DMS53 (cell line): ENCODE results near the gene PHF23.
"Not testable (repeated sequence)": the region's sequence is repeated elsewhere in the genome, so short reads cannot be mapped to it uniquely, and the experiment has no call there.

Source experiments
- DNase-seq: peaks from one replicate; lab custom pipeline; 2025; lab: John Stamatoyannopoulos, UW

Gene PHF23

DNA sequence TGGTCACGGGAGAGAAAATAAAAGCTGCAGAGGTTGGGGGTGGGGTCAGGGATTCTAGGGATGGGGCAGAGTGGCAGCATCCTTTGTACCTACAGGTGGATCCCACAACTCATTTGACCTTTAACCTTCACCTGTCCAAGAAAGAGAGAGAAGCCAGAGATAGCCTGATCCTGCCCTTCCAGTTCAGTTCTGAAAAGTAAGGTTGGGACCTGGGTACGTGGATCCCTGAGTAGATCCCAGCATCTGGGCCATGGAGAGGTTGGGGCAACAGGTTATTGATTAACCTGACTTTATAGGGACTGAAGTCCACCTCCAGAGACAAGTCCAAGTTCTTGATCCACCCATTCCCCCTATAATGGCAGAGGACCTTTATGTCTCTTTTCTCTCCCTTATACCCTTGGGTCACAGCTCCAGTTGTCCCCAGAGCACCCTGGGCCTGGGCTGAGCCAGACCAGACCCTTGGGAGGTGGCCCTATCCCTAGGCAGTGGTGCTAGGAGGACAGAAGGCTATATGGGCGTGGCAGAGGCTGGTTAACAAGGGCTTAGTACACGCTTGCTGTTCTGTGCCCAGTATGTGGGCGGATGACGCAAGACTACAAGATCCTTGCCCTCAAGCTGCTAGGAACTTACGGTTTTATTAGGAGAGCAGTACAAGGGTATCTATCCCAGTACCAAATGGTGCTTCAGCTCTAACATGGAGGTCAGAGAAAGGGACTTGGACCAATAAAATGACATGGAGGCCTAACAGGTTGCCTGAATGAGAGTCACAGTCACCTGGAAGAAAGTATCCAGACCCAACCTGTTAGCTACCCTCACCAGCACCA is 19.7 kb upstream of the PHF23 start:
- peak; percentile 64 for DNase-seq

DNA sequence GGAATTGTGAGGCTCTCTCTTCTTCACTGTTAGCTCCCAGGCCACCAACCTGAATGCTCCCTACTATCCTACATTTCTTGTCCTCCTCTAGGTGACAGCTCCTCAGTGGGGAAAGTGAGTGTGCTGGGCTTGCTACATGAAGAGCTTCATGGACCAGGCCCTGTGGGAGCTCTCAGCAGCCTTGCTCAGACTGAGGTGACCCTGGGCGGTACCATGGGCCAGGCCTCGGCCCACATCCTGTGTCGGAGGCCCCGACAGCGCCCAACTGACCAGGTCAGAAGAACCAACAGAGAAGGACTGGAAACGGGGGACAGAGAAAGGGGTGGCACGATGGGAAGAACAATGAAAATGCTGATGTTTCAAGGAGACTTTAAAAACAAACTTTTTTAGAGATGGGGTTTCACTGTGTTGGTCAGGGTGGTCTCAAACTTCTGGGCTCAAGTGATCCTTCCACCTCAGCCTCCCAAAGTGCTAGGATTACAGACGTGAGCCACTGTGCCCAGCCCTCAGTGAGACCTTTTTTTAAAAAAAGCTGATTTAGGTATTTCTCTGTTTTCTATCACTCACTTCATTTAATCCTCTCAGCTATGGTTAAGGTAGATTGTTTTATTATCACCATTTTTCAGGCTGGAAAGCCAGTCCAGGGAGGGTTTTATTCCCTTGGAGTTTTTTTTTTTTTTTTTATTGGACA is 17.7 kb upstream of the PHF23 start:
- no peak for DNase-seq

DNA sequence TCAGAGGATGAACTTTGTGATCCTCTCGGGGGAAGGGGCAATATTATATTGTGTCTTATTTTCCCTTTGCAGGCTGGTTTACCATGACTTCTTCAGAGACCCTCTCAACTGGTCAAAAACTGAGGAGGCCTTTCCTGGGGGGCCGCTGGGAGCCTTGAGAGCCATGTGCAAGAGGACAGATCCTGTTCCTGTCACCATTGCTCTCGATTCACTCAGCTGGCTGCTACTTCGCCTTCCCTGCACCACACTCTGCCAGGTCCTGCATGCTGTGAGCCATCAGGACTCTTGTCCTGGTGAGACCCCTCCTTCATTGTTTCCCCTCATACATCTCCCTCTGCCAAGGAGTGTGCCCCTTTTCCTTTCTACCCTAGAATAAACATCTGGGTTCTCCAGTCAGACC is 15.3 kb upstream of the PHF23 start:
- DNase-seq, result no peak

DNA sequence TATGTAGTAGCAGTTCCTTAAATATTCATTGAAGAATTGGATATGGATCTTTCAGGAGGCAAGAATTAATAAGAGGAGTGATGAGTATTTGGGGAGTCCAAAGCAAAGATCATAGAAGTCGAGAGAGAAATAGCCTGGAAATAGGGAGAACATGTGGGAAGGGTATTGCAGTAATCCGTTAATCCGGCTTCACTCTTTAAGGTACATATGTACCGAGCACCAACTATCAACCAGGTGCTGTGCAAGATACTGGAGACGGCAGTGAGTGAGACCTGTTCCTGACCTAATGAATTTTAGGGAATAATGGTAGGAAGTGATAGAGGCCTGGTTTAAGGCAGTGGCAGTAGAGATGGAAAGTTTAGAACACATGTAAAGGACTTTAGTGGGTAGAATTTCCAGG is 13.8 kb upstream of the PHF23 start:
- DNase-seq, result no peak

DNA sequence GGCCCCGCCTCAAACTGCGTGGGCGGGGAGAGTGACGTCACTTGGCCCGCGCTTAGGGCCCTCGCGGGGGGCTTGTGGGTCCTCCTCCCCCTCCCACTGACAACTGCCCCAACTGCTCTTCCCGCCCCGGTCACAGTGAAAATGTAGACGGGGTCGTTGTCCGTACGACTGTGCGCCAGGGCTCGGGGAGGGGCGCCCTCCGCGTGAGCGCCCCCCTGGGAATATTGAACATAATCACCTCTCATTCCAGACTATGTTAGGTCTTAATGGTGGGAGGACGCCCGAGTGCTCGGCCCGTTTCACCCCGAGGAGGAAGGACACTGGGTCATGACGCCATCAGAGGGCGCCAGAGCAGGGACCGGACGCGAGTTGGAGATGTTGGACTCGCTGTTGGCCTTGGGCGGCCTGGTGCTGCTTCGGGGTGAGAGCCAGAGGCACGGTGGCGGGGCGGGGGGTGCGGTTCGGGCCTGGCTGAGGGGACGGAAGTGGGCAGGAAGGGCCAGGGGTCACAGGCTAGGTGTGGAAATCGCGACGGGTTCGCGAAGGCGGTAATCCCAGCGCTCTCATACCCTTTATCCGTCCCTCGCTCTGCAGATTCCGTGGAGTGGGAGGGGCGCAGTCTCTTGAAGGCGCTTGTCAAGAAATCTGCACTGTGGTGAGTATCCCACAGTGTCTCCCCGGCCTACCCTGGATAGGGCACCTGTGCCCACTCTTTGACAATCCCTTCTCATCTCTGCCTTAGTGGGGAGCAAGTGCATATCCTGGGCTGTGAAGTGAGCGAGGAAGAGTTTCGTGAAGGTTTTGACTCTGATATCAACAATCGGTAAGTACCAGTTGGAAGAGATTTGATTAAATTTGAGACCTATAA is 13.2 kb upstream of the PHF23 start, which contains the start of gene ELP5:
ELP5 (plus strand) TSS at position 40 of the 868 bp plus-strand sequence; CDS start at position 376, 336 bp downstream.
- peak; percentile 98 for DNase-seq

DNA sequence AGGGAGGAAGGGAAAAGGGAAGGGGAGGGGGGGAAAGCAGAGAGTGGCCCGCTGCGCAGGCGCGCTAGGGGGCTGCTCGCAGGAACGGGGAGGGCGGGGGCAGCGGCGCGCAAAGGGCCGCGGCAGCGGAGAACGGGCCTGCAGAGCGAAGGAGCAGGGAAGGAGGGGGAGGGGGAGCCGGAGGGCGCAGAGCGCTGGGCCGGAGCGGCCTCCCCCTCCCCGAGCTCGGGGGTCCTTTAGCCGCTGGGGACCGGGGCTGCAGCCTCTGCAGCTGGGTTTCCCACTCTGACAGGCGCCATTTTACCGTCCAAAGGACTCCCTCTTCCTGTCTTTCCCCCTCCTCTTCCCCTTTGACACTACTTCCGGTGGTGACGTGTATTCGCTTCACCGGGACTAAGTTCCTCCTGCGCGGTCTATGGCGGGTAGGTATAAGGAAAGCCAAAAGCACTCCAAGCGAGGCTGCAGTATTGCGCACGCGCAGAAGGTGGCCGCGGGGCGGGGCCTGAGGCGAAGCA is 12.5 kb upstream of the PHF23 start, which contains the start of gene CTDNEP1:
CTDNEP1 (minus strand) TSS at position 74 of the 515 bp plus-strand sequence. CDS start 438 bp downstream, outside the sequence.
- peak; percentile 100 for DNase-seq

DNA sequence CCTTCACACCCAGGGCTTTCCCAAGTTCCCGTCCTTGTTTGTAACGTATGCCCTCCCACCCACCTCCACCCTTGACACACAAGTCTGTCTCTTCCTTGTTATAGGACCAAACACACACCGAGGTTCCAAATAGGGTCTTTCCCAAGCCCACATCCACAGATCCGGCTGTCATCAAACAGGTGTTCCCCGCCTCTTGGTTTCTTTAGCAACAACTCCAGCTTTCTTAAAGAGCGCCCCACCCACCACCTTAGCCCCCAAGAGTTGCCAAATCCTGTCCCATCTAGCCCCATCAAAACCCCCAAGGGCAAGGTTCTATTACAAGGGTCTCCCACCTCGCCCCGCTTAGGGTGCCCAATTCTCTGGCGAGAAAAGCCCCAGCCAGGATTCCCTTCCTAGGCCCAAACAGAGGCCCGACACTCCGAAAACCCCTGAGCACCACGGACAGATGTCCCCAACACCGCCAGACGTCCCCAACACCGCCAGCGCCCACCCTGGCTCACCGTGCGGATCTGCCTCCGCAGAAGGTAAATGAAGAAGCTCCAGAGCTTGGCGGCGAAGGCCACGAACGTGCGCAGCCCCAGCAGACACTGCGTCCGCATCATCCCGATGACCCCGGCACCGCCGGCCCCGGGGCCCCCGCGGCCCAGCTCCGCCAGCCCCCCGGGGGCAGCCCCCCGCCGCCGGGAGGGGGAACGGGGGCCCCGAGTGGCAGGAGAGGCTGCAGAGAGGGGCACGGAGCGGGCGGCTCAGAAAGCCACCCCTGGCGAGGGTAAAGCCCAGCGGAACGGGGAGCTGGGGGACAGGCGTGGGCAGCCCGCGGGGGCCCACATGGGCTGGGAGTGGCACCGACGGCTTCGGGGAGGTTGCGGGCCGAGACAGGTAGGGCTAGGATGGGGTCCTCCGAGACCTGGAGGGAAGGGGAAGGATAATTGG is 11.7 kb upstream of the PHF23 start:
- DNase-seq, result no peak

DNA sequence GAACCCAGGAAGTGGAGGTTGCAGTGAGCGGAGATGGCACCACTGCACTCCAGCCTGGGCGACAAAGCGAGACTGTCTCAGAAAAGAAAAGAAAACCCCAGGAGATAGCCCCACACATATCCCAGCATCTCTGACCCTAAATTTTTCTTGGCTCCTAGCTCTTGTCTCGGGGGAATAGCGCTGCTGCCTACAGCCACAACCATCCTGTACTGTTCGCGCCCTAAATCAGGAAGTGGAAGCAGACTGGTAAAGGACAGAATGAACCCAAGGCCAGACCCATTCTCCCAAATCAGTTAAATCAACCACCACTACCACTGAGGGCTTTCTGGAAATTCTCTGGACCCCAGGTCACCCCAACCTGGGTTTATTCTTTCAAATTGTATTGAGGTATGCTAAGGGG is 10.6 kb upstream of the PHF23 start:
- DNase-seq, result no peak

DNA sequence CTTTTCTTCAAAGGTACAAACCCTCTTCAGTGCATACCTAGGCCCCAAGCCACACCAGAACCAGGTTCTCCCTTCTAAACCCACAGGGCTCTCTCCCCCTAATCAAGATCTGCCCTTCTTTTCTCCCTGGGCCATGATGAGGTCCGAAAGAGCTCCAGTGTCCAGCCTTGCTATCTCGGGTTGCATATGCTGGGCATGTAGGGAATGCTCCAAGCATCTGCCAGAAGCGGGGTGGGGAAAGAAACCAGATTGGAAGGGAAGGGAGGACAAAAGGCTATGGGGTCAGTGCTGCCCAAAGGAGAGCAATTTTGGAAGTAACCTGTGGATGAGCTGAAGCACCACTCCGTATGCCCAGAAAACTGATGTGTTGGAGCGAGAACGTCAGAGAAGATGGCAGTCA is 10.0 kb upstream of the PHF23 start:
- DNase-seq, result no peak

DNA sequence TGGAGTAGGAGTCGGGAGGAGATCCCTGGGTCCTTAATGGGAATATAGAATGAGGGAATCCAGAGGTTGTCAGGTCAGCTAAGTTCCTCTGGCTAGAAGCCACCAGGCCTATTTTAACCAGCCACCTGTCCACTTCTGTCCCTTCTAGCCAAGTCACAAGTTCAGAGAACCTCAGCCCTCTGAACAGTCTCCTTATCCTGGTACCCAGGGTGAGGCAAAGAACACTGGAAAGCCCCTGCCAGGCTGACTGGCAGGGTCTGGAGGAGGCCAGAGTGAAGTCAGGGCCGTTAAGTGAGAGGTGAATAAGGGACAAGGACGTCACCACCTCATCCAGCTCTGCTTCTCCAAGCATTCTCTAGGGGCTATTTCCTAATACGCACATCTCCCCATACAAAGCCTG is 9.5 kb upstream of the PHF23 start:
- no peak for DNase-seq

DNA sequence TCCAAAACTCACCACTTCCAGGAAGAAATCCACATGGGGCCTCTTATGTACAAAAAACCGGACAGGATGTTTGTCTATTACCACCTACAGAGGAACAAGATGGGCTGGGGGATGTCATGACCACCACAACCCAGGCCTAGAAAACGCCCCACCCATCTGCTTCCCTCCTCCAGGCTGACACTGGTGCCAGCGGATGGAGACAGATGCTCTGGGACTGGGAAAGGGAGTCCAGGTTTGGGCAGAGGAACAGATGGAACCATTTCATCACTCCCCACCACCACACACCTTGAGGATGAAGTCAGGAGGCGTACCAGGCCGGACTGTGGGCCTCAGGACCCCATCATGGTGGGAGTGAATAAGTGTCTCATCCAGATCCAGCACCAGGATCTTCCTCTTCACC is 7.5 kb upstream of the PHF23 start:
- DNase-seq, result no peak

DNA sequence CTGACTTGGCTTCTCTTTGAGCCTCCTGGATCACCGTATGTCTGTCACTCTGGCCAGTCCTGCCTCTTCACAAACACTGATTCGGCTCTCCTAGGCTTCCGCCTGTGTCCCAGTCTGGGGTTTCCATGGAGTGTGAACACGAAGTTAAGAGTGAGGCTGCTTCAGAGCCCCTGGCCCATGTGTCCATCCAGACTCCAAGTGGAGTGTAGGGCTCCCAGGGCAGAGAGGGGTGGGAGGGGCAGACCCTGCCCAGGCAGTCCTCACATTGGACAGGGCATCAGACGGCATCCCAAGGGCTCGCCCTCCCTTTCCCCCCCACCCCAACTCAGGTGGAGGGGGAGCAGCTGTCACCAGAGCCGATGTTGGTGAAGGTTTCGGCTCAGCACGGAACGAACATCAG is 4.6 kb upstream of the PHF23 start:
- DNase-seq, result not testable (repeated sequence)

DNA sequence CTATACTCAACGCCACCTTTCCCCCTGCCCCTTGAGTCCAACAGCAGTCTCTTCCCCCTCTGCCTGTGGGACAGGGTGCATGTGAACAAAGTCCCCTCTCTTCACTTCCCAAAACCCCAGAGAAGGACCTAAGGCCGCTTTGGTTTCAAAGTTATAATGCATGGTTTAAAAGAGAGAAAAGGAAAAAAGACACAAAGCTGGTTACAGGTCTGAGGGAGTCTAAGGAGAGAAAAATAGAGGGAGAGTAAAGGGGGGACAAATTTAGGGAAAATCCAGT is 4.1 kb upstream of the PHF23 start:
- no peak for DNase-seq

DNA sequence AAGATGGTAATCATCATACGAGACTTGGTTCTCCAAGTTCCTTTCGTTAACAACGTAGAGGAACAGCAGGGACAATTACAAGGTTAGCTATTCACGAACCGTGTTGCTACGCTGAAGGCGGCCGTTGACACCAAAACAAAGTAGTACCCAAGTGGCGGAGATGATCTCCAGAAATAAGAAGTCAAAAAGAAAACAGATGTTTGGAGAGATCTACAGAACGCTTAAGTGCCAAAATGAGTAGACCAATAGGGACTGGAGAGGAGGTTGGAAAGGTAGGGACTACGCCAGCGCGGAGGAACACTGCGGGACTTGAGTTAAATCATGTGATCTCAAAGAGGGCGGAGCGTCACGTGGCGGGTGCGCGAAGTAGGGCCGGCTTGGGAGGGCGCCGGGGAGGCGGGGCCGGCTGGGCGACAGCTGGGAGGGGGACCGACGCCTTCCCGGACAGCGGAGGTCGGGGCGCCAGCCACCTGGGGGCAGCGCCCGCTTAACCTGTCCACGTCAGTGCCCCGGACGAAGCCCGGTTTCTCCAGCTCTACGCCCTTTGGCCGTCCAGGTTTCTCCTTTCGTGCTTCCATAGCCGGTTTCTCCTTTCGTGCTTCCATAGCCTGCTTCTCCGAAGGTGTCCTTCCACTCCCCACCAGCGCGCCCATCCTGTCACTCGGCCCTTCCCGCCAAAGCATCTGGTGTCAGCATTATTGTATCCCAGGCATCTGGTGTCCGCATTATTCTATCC is 3.6 kb upstream of the PHF23 start:
- peak; percentile 99 for DNase-seq

DNA sequence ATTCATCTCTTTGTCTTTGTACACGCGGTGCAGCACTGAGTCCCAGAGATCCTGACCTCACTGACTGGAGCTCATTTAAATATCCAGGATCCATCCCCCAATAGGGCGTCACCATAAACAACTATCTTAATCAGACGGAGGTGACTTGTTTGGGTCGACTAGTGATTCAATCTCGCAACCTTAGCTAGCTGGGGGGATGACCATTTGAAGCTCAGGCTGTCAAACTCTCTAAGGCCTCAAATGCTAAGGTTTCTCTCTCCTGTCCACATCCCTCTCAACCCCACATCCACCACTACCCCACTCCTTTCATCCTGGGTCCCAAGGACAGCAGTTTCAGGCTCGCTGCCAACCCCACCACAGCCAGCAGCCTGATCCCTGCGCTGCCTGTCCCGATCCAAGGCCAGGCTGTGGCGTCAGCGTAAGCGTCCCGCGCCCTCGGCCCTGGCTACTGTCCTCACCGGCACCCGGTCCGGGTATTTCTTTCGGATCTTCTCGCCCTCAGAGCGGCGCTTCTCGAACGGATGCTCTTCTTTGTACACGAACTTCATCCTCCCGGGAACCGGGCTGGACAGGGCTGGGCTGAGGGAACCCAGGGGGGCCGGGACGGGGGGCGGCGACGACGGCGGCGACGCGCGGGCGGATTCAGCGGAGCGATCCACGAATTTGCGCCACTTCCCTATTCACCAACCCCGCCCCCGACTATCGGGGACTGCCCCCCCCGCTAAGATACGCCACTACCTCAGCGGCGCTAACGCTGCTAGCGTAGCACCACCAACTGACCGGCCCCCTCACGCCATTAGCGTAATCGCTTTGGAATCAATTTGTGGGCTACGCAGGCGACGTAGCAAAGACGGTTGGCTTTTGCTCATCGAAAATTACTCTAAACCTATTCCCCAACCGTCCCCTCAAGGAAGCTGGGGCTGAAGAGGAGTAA is 2.8 kb upstream of the PHF23 start, which contains the start of gene GABARAP:
GABARAP (minus strand) TSS at position 667 of the 934 bp plus-strand sequence; CDS start at position 548, 119 bp downstream.
- DNase-seq, result peak; percentile 96

DNA sequence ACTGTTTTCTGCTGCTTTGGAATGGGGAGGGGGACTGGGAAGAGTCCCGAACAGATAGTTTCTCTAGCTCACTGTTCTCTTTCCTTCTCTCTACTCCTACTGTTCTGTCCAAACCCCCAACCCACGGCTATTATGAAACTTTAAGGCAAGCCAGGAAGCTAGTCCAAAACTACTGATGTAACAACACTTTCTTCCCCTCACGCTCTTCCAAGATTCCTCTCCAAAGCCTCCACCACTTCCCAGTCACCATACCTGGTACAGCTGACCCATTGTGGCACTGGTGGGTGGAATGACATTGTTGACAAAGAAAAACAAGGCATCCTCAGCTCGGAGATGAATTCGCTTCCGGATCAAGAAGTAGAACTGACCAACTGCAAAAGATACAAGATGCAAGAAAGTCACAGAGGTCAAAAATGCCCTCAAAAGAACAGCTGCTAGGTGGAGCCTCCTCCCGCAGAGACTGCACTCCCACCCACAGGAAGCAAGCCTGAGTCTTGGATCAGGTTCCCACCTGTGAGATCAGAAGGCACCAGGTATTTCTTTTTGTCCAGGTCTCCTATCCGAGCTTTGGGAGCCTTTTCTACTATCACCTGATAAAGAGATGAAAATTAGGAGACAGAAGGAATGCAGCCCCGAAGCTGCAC is 2.0 kb upstream of the PHF23 start:
- peak; percentile 77 for DNase-seq

DNA sequence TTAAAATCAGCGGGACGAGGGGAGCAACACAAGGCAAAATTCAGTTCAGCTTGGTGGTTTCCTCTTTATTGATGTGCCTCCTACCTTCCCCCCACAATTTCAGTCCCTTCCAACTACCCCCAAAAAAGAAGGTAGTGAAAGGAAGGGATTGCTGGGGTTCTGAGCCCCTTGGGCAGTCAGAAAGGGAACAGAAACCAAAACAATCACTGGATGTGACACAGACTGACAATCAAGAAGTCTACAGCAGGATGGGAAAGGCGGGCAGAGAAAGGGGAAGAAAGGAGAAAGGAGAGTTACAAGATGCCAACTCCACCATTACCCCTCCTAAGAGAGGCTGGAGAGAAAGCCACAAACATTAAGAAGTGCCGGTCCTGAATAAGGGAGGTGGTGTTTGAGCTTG is 1.1 kb upstream of the PHF23 start:
- DNase-seq, result no peak

DNA sequence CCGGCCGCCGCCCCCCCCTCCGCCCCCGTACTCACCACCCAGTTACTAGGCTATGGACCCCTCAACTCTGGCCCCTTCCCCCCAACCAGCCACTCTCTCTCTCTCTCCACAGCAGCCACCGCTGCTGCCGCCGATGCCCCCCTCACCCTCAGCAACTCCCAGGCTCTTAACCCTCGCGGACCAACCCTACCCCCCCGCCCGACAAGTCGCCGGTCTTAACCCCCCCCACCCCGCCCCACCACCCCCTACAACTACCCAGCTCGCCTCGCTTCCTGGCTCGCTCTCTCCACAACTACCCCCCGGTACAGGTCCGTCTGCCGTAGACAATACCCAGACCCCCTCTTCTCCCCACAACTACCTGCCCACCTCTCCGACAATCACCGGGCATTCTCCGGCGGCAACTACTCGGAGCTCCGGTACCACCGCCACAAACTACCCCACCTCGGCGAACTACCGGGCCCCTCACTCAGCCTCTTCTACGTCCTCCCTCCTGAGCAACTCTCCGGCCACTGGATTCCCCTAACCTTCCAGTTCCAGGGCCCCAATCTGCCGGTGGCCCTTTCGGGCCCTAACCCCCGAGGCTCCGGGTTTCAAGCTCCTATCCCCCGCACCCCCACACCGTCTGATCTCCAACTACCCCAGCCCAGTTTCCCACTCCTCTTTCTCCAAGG is 702 bp downstream of the PHF23 start:
- peak; percentile 73 for DNase-seq
